GM18868 (cell line): ENCODE results near the gene NF2.
A peak's percentile ranks its signal among the peaks of the same experiment; 100 is the strongest.

ENCODE experiments used
- ATAC-seq: cut with Tn5 transposase; IDR thresholded peaks from one replicate; pipeline ENCODE4 v1.9.1; 2021; ENCODE audit warnings: mild to moderate bottlenecking, moderate library complexity; ENCODE audit not compliant: unreplicated experiment

NF2 gene

DNA sequence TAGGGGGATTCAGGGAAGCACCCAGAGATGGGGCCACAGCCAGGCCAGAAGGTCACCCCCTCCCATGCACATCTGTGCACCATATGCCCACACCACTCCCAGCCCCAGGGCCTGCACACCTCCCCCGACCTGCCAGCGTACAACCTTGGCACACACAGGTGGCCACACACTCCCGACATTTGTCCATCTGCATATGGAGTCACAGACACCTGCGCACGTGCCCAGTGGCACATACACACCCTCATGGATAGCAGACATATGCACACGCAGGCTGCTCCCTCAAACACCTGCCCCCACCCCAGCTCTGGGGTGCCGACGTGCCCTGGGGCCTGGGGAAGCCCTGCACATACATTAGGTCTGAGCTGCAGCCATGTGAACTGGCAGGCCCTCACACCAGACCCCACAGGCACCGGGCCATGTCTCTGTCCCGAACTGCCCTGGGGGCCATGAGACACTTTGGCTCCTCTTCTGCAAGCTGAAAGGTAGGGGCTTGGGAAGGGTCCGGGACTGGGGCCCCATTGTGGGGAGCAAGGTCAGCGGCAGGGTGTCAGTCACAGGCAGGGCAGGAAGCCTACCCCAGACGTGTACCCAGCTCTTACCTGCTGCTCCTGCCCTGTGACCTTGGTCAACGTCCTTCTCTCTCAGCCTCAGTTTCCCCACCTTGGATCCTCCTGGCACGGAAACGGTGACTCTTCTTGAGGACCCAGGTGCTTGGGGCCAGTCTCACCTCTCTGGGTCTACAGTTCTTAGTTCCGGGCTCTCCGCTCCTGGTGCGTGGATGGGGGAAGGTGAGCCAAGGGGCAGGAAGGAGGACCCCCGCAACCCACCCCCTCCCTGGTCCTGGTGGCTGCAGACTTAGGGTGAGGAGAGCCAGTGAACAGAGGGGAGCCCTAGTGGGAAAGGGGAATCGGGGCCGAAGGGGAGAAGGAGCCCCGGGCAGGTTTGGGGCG is 115.8 kb downstream of the NF2 start:
- no peak for ATAC-seq

DNA sequence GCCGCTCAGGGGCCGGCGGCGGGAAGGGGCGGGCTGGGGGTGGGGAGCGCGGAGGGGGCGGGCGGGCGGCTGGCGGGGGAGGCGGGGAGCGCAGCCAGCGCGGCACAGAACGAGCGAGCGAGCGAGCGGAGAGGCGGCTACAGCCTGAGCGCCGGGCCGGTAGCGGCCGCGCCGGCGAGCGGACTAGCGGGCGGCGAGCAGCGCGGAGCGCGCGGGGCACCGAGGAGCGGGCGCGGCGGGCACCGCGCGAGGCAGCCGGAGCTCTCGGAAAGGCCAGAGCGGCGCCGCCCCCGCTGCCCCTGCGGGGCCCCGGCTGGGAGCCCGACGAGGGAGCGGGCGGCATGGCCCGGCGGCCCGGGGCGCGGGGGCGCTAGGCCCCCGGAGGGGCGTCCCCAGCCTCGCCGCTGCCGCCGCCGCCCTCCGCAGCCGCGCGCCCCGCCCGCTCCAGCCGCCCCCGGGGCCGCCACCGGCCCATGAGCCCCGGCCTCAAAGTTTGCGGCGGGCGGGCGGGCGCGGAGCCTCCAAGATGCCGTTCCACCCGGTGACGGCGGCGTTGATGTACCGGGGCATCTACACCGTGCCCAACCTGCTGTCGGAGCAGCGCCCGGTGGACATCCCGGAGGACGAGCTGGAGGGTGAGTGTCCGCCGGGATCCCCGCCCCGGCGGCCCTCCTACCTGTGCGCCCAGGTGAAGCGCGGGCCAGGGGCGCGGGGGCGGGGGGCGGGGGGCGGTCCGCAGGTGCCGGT is 116.6 kb downstream of the NF2 start, which contains the start of gene CABP7:
CABP7 (plus strand) TSS at position 105 of the 747 bp plus-strand sequence; CDS start at position 527, 422 bp downstream.
- no peak for ATAC-seq

DNA sequence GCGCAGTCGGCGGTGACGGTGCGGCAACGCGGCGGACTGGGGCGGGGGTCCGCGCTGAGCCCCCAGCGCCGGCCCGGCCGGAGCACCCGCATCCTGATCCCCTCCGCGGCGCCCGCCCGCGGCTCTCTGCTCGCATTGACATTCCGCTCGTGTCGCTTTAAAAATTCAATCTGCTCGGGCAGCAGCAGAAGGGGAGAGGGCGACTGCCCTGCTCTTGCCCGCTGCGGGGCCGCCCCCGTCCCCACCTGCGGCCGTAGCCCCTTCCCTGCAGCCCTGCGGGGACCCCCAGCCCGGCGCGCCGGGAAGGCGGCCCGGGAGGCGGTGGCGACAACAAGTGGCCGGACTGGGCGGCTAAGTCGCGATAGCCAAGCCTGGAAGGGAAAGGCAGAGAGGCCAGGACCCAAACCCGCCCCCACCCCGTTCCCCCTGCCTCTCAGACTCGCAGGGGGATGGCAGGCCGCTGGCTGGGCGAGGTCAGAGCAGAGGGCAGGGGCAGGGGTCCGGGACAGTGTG is 117.4 kb downstream of the NF2 start:
- ATAC-seq = no peak

DNA sequence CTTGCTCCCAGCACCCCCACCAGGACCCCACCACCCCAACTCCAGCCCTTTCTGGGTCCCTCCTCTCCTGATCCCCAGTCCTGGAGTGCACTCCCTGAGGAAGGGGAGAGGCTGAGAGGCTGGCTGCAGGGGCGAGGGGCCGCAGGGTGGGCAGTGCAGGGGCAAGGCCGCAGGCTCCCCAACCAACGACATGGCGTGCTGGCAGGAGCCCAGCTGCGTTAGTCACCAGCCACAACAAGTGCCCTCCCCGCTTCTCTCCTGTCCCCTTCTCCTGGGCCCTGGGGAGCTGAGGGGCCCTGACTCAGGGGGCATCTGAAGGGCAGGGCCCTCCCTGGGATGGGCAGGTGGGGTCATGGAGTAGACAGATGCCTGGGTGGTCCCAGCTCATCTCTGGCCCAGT is 118.7 kb downstream of the NF2 start:
- ATAC-seq = no peak

DNA sequence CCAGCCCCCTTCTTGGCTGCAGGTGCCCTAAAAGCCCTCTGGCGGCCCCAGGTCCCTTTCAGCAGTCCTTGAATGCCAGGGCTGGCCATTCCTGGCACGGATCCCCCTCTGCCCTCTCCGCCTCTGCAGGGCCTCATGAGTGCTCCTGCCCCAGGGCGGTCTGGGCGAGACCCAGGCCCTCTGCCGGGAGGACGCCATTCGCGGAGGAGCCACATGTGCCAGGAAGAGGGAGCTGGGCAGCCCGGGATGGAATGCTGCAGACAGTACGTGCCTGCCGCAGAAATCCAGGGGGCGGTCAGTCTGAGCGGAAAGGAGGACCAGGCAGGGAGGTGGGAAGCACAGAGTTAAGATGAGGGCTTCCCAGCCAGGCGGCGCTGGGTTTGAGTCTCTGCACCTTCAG is 119.2 kb downstream of the NF2 start:
- no peak for ATAC-seq

DNA sequence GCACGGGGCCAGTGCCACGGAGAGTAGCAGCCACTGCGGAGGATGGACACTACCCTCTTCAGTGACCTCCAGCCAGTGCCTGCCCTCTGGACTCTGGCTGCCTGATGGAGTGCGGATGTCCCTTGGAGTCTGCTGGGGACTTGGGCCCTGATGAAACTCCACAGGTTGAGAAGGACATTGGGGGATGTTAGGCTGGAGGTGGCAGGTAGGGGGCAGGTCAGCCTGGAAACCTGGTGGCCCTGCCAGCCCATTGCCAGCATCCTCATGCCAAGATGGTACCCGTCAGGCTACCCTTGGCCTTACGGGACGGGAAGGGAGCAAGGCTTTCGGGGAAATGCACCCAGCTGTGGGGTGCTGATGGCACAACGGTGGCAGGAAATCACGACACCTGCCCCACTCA is 120.3 kb downstream of the NF2 start:
- no peak for ATAC-seq

DNA sequence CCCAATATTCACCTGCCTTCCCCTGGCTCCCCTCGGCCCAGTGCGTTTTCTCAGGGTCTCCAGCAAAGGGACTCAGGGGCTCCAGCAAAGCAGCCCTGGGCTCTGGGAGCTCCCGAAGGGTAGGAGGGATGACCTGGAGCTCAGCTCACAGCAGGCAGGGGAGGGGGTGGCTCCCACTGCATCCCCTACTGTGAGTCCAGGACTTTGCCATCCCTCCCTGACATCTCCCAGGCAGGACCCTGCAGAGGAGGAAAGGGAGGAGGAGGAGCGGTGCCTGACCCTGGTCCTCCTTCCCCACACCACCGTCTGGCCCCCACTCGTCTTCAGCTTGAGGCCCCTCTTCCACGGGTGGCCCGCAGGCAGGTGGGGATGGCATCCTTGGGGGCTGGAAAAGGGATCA is 121.4 kb downstream of the NF2 start:
- no peak for ATAC-seq

DNA sequence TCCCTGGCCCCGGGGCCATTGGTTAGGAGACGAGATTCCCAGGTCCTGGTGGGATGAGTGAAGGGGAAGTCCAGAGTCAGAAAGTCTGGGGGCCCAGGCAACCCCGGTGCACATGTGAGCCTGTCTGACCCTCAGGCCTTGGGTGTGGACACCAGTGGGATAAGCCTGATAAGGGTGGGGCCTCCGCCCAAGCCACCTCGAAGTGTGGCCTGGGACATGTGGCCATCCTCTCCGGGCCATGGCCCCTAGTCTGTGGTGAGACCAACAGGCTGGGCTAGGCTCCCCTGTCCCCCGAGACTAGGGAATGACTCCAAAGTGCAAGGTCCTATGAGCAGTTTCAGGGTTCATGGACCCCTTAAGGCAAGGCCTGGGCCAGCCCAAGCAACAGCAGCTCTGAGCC is 122.7 kb downstream of the NF2 start:
- no peak for ATAC-seq

DNA sequence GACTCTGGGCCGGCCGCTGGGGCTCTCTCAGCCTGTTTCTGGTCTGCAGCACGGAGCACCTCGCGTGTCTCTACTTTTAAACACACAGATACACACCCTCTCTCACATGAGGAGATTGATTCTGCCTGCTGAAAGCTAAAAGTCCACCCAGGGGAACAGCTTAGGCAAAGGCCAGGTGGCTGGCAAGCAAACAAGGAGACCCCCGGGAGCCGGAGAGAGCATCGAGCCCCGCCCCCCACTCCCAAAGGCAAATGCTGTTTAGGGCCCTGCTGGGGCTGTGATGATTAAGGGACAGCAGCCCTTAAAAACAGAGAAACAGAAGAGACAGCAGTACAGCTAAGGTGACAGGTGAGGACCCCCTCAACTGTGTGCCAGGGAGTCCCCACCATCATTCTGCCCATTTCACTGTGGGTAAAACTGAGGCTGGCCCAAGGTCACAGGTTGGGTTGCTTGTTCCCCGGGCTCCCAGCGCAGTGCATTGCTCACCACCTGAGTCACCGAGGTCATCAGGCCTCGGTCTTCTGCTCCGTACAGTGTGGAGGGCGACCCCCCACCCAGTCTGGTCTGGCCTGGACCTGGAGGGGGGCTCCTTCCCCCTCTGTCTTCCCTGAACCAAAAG is 123.2 kb downstream of the NF2 start:
- ATAC-seq = no peak

DNA sequence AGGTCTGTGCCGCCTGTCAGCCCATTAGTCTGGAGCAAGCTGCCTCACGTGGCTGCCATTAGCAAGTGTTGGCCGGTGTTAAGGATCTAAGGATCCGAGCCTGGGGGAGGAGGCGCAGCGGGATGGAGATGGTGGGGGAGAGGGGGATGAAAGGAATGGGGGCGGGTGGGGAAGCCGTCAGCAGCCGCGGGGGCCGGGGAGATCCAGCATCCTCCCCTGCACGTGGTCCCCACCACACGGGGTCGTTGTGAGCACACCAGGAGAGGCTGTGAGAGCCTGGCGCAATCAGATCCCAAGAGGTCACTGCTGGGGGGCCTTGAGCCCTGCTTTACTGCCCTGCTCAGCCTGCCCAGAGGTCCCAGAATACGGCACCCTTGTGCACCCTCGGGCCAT is 123.7 kb downstream of the NF2 start:
- no peak for ATAC-seq

DNA sequence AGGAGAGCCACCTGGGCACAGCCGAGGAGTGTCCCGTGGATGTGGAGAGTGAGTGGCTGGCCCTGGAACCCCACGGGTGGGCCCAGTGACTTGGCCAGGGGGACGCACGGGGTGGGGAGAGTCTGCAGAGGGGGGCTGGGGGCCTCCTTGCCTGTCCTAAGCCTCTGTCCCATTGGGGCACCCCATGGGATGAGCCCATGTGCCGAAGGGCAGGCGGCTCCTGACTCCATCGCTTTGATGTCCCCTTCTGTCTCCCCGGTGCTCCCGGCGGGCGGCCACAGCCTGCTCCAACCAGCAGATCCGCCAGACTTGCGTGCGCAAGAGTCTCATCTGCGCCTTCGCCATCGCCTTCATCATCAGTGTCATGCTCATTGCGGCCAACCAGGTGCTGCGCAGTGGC is 125.7 kb downstream of the NF2 start:
- no peak for ATAC-seq

DNA sequence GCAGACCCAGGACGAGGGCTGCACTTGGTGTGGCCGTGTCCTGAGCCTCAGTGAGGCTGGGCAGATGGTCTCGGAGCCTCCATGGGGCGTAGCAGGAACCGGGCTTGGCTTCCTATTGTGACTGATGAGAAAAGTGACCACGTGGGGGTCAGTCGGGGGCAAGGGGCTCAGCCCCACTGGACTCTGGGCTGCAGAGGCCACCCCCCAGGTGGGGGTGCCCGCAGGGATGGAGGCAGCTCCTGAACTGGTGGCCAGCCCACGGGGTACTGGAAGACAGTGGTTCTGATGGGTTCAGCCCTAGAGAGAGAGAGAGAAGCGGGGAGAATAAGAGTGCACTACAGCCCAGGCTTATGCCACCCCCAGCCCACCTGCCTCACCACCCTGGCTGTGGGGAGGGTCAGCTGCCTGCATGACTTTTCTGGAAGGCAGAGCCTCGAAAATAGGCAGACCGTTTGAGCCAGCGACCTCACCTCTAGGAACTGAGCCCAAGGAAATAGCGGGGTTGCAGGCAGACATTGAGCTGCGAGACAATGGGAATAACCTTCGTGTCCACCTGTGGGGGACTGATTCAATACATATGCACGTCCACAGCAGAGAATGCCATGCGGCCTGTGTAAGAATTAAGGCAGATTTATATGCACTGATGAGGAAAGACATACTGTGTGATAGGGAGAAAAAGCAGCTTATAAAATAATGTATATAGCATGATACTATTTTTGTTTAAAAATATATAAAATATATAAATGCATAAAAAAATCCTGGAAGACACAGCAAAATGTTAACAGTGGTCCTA is 127.8 kb downstream of the NF2 start:
- no peak for ATAC-seq

DNA sequence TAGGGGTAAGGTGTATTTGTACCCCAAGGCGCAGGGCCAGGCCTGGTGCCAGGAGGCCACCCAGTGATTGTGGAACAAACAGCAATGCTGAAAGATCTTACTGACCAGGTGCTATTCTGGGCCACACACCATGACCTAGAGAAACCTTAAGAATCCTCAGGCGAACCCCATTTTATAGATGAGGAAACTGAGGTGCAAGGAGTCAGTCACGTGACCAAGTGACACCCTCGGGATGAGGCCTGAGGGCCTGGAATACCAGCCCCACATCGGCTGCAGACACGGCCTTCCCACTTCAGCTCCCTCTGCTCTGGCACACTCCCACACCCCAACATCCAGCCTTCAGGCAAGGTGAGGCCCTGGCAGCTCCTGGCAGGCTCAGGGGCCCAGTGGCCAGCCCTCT is 129.4 kb downstream of the NF2 start:
- no peak for ATAC-seq

DNA sequence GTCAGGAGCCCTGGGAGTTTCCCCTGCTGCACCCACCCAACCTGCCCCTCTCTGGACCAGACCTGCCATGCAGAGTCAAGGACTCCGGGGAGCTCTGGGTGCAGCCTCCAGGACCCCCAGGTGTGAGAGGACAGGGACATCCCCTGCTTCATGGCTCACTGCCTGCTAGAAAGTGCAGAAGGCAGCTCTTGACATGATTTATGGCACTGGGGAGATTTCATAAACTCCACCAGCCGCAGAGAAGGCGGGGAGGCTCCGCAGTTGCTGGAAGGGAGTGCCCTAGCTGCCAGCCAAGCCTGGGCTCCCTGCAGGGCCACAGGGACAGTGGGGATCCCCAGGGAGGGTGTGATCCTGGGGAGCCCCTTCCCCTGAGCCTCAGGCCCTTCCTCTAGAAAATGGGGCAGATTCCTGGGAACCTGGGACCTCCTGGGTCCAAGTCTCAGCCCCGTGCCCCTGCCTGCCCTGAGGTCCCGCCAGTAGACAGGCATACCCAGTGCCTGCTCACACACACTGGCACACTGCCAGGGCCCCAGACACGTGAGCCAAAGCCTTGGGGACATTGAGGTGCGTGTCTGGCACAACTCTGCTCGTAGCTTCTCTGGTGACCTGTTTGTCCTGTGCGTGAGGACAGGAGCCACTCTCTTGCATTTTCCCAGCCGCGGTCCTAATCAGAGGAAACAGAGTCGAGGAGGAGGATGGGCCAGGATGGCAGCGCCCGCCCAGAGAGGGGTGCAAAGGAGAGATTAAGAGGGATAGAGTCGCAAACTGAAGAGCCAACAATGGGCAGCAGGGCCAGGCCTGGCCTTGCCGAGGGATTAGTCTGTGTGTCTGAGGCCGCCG is 130.1 kb downstream of the NF2 start:
- peak; percentile 59 for ATAC-seq

DNA sequence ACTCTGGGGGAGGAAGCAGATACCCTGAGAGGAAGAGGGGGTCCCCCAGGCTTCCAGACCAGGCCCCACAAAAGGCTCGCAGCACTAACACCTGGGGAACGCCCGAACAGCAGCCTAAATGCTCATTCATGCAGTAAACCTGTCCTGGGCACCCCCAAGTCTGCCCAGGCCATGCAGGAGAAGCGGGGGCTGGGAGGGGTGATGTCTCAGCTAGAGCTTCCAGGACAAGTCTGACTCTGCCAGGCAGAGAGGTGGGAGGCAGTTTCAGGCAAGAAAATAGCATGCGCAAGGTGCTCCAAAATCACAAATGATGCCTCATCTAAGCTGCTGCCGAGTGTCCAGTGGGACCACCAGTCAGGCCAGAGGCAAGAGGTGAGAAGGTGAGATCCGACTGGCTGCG is 131.0 kb downstream of the NF2 start:
- ATAC-seq = no peak

DNA sequence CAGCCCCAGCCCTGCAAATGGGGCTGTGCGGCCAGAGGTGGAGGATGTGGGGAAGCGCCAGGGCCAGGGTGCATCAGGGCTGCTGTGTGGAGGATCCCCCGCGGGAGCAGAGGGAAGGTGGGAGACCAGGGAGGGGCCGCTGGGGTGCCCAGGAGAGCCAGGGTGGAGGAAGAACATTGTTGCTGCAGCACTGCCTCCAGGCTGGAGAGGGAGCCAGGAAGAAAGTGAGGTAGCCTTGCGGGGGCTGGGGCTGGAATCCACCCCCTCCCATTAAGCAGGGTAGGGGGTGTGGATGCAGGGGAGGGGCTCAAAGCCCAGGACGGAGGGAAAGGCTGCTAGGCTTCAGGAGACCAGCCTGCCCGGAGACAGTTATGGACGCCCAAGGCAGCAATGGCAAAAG is 131.4 kb downstream of the NF2 start:
- no peak for ATAC-seq

DNA sequence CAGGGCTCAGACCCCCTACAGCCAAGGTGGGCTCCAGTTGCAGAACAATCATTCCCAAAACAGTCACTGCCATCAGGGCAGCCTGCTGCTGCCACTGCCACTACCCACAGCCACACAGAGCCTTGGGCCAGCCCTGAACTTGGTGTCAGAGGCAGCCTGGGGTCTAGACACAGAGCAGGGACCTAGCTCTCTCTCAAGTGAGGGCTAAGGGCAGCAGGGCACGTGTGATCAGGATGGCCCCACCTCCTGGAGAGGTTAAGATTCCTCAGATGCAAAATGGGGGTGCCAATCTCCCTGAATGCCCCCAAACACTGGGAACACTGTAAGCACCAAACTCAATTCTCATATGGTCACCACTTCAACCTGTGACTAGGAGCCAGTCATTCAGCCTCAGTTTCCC is 132.0 kb downstream of the NF2 start:
- ATAC-seq = no peak

DNA sequence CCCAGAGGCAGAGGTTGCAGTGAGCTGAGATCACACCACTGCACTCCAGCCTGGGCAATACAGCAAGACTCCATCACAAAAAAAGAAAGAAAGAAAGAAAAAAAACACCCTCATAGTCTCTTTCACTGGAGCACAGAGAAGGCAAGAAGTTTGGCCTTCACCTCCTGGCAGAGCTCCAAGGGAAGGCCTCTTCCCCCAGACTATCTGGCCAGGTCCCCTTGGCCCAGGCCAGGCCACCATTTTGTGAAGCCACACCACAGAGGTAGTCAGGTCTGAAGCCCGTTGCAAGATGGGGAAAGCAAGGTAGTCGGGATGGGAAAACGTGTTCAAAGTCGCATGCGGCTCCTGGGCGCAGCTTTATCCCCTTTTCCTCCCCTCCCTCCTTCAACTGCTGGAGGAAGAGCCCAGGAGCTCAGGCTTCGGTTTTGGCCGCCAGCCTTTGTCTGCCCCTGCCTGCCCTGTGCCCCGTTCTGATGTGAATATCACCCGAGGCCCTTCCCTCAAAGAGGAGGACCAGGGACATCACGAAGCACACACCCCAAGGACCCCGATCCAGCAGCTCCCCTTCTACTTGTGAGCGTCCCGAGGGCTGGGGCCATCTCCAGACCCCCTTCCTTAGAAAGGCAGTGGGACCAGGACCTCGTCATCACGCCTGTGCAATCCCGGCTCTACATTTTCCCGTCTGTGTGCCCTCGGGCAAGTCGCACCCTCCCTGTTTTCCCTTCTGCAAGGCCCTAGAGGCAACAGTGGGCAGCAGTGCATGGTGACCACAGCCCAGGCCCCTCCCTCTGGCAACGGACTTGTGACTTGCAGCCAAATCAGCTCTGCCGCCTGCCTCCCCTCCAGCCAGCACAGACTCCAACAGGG is 134.1 kb downstream of the NF2 start:
- no peak for ATAC-seq
